H1 (cell line): ENCODE data around the gene UNC5B.

Experiments
- CHD2 ChIP-seq: IDR thresholded peaks from 2 replicates; pipeline ENCODE4 v1.6.1; 2012; ENCODE audit warnings: low read length, improper control_type of control experiment
- CTCF ChIP-seq, 3 experiments: IDR thresholded peaks; 1 replicate in 2 of 3; 2 replicates in 1 of 3; pipeline versions ENCODE4 v1.5.1 to v1.6.1; 2011; ENCODE audit warnings: low read length in 3 of 3, mild to moderate bottlenecking in 3 of 3, inconsistent platforms in 2 of 3, low read depth in 1 of 3, moderate library complexity in 1 of 3; ENCODE audit not compliant: insufficient read depth in 1 of 3; ENCODE audit errors: control extremely low read depth in 1 of 3
- EP300 ChIP-seq, 2 experiments: IDR thresholded peaks; 1 replicate in 1 of 2; 2 replicates in 1 of 2; pipeline ENCODE4 v1.6.1; 2011 to 2012; ENCODE audit warnings: low read depth in 2 of 2, low read length in 2 of 2, mild to moderate bottlenecking in 2 of 2, borderline replicate concordance in 1 of 2, inconsistent platforms in 1 of 2, moderate library complexity in 1 of 2
- HDAC2 ChIP-seq, 2 experiments: fragments of 300-600 bp in 1 of 2; sonication (generic) in 1 of 2; IDR thresholded peaks; 2 replicates each; pipeline ENCODE4 v1.6.1; 2011 to 2012; ENCODE audit warnings: low read depth in 2 of 2, low read length in 2 of 2, mild to moderate bottlenecking in 2 of 2, moderate library complexity in 2 of 2, borderline replicate concordance in 1 of 2, inconsistent platforms in 1 of 2
- MAX ChIP-seq: IDR thresholded peaks from 2 replicates; pipeline ENCODE4 v1.6.1; 2012; ENCODE audit warnings: inconsistent platforms
- TF ChIP-seq, protein P1 (sequence below): IDR thresholded peaks from 2 replicates; pipeline ENCODE4 v1.6.1; 2012; ENCODE audit warnings: low read length, inconsistent platforms

DNA sequence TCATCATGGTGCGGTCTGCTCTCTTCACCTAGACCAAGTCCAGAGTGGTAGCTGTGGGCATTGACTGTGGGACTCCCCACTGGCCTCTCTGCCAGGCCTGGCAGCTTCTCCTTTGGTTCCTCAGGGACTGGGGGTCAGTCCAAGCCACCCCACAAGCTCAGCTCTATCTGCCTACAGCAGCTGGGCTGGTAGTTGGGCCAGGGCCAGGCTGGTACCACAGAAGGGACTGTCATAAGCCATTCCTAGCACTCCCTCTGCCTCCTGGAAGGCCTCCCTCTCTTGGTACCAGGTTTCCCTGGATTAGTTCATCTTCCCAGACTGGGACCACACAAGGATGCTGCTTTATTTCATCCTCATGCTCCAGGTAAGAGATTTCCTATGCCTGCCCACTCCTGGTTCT lies 24.2 kb upstream of the UNC5B start:
- TF ChIP-seq HDAC2 (IDR thresholded peaks at IDR 0.05; ENCODE audit: borderline replicate concordance in 1 of 2, low read depth in 2 of 2, low read length in 2 of 2), result no peak
- no peak for TF ChIP-seq EP300 (IDR thresholded peaks at IDR 0.05; ENCODE audit: borderline replicate concordance in 1 of 2, low read depth in 2 of 2, low read length in 2 of 2)
- TF ChIP-seq MAX, result no peak
- no peak for TF ChIP-seq CTCF (IDR thresholded peaks at IDR 0.05; ENCODE audit: control extremely low read depth in 1 of 3, insufficient read depth in 1 of 3, low read depth in 1 of 3, low read length in 3 of 3)
- TF ChIP-seq, protein P1, sequence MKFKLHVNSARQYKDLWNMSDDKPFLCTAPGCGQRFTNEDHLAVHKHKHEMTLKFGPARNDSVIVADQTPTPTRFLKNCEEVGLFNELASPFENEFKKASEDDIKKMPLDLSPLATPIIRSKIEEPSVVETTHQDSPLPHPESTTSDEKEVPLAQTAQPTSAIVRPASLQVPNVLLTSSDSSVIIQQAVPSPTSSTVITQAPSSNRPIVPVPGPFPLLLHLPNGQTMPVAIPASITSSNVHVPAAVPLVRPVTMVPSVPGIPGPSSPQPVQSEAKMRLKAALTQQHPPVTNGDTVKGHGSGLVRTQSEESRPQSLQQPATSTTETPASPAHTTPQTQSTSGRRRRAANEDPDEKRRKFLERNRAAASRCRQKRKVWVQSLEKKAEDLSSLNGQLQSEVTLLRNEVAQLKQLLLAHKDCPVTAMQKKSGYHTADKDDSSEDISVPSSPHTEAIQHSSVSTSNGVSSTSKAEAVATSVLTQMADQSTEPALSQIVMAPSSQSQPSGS, result no peak
- no peak for TF ChIP-seq CHD2
